Parathyroid adenoma (tissue), 2 donors: ENCODE data around the gene ACP3.
"Not testable (repeated sequence)": the region's sequence is repeated elsewhere in the genome, so short reads cannot be mapped to it uniquely, and the experiment has no call there.

ENCODE experiments used
- H2AFZ ChIP-seq: fragments of 300-600 bp; sonication (generic); one replicate; pipeline ENCODE4 v1.7.0; 2017; ENCODE audit warnings: antibody characterized with exemption, mild to moderate bottlenecking
- H3K27ac ChIP-seq: fragments of 300-600 bp; sonication (generic); one replicate; pipeline ENCODE4 v1.7.0; 2017
- H3K27me3 ChIP-seq: fragments of 300-600 bp; sonication (generic); one replicate; pipeline ENCODE4 v1.7.0; 2017; ENCODE audit warnings: low read length; ENCODE audit not compliant: control insufficient read depth, insufficient read depth
- H3K36me3 ChIP-seq: fragments of 300-600 bp; sonication (generic); one replicate; pipeline ENCODE4 v1.7.0; 2017; ENCODE audit warnings: low read length; ENCODE audit not compliant: control insufficient read depth, insufficient read depth
- H3K4me1 ChIP-seq: fragments of 300-600 bp; sonication (generic); one replicate; pipeline ENCODE4 v1.7.0; 2017; ENCODE audit warnings: control low read depth
- H3K4me2 ChIP-seq: fragments of 300-600 bp; sonication (generic); one replicate; pipeline ENCODE4 v1.7.0; 2017; ENCODE audit warnings: low read length
- H3K4me3 ChIP-seq: fragments of 300-600 bp; sonication (generic); one replicate; pipeline ENCODE4 v1.7.0; 2017; ENCODE audit warnings: low read depth, low read length
- H3K79me2 ChIP-seq: fragments of 300-600 bp; sonication (generic); one replicate; pipeline ENCODE4 v1.7.0; 2017; ENCODE audit warnings: control low read depth
- H3K9ac ChIP-seq: fragments of 300-600 bp; sonication (generic); one replicate; pipeline ENCODE4 v1.7.0; 2017; ENCODE audit warnings: mild to moderate bottlenecking
- H3K9me3 ChIP-seq: fragments of 300-600 bp; sonication (generic); one replicate; pipeline ENCODE4 v1.7.0; 2017; ENCODE audit warnings: low read length; ENCODE audit not compliant: control insufficient read depth
- CTCF ChIP-seq: fragments of 300-600 bp; sonication (generic); IDR thresholded peaks from one replicate; pipeline ENCODE4 v1.7.0; 2017; ENCODE audit warnings: antibody characterized with exemption, mild to moderate bottlenecking
- donor health status: primary hyperparathyroidism.

ACP3 gene

GRCh38 chr3:132360717-132361116 is 43.5 kb downstream of the ACP3 start:
- Histone ChIP-seq H3K27ac (no peak overlapping the region), H3K79me2 (no peaks in the 10 kb centered on the region), H2AFZ (no peak overlapping the region), H3K9ac (no peak overlapping the region), H3K27me3 (no peaks in the 10 kb centered on the region), H3K9me3 (no peaks in the 10 kb centered on the region), H3K4me2 (no peak overlapping the region), H3K4me3 (no peak overlapping the region), H3K4me1 (no peaks in the 10 kb centered on the region), H3K36me3 (no peaks in the 10 kb centered on the region)
- no peak for TF ChIP-seq CTCF

GRCh38 chr3:132362329-132362728 is 45.1 kb downstream of the ACP3 start:
- TF ChIP-seq CTCF, result no peak
- Histone ChIP-seq H3K4me2 (no peak overlapping the region), H3K79me2 (no peaks in the 10 kb centered on the region), H3K4me3 (no peak overlapping the region), H3K9me3 (no peaks in the 10 kb centered on the region), H3K36me3 (no peaks in the 10 kb centered on the region), H3K9ac (no peak overlapping the region), H3K27ac (no peak overlapping the region), H2AFZ (no peak overlapping the region), H3K4me1 (no peaks in the 10 kb centered on the region), H3K27me3 (no peaks in the 10 kb centered on the region)

- Histone ChIP-seq H3K36me3 (no peaks in the 10 kb centered on the region), H3K9me3 (no peaks in the 10 kb centered on the region)
- TF ChIP-seq CTCF, result no peak
Measured at GRCh38 chr3:132368515-132368914, 51.3 kb downstream of the ACP3 start.

GRCh38 chr3:132368962-132369361 is 51.8 kb downstream of the ACP3 start:
- no peak overlapping the region for H3K4me3 ChIP-seq
- H3K9me3 ChIP-seq, result no peaks in the 10 kb centered on the region
- no peak overlapping the region for H2AFZ ChIP-seq
- H3K4me2 ChIP-seq, result no peak overlapping the region
- no peaks in the 10 kb centered on the region for H3K27me3 ChIP-seq
- no peaks in the 10 kb centered on the region for H3K36me3 ChIP-seq
- H3K9ac ChIP-seq, result no peak overlapping the region
- H3K27ac ChIP-seq, result no peak overlapping the region
- TF ChIP-seq CTCF, result no peak
- no peaks in the 10 kb centered on the region for H3K4me1 ChIP-seq
- H3K79me2 ChIP-seq, result no peaks in the 10 kb centered on the region

More at GRCh38 chr3:132368515-132368914, 51.3 kb downstream of the ACP3 start:
- Histone ChIP-seq H3K4me3 (no peak overlapping the region), H3K4me1 (no peaks in the 10 kb centered on the region), H3K27ac (no peak overlapping the region), H3K27me3 (no peaks in the 10 kb centered on the region), H3K9ac (no peak overlapping the region), H3K79me2 (no peaks in the 10 kb centered on the region), H3K4me2 (no peak overlapping the region), H2AFZ (no peak overlapping the region)

GRCh38 chr3:132376945-132377354 is 59.7 kb downstream of the ACP3 start:
- H3K36me3 ChIP-seq, result not testable (repeated sequence)

More at GRCh38 chr3:132376945-132377354, 59.7 kb downstream of the ACP3 start:
- H3K9me3 ChIP-seq, H2AFZ ChIP-seq, H3K79me2 ChIP-seq, H3K4me2 ChIP-seq, H3K27ac ChIP-seq, H3K27me3 ChIP-seq, H3K4me3 ChIP-seq, H3K9ac ChIP-seq, H3K4me1 ChIP-seq: not testable (repeated sequence)
